Endothelial cell (in vitro differentiated cells): ENCODE measurements around the gene TMEM82. TPM values are rescaled to one million over a fixed set of nuclear protein-coding genes. Genes with fewer than 3 reads are reported as not detected.
A peak's percentile ranks its signal among the peaks of the same experiment; 100 is the strongest.

Experiments used
- DNase-seq: peaks from one replicate; pipeline ENCODE4 v3.0.0; 2021; ENCODE audit warnings: low spot score
- H3K27ac Mint-ChIP-seq: one replicate; pipeline ENCODE4 v1.8.0; 2021; ENCODE audit warnings: mixed read lengths, inconsistent platforms; ENCODE audit not compliant: unreplicated experiment
- H3K27me3 Mint-ChIP-seq: one replicate; pipeline ENCODE4 v1.8.0; 2021; ENCODE audit warnings: mild to moderate bottlenecking, moderate library complexity, mixed read lengths, inconsistent platforms; ENCODE audit not compliant: unreplicated experiment
- H3K36me3 Mint-ChIP-seq: one replicate; pipeline ENCODE4 v1.8.0; 2021; ENCODE audit warnings: mild to moderate bottlenecking, low read depth, mixed read lengths, inconsistent platforms; ENCODE audit not compliant: unreplicated experiment
- H3K4me1 Mint-ChIP-seq: one replicate; pipeline ENCODE4 v1.8.0; 2021; ENCODE audit warnings: mild to moderate bottlenecking, mixed read lengths, inconsistent platforms; ENCODE audit not compliant: unreplicated experiment
- H3K4me3 Mint-ChIP-seq: one replicate; pipeline ENCODE4 v1.8.0; 2021; ENCODE audit warnings: mild to moderate bottlenecking, mixed read lengths, inconsistent platforms; ENCODE audit not compliant: unreplicated experiment
- H3K9me3 Mint-ChIP-seq: one replicate; pipeline ENCODE4 v1.8.0; 2021; ENCODE audit warnings: mixed read lengths, inconsistent platforms; ENCODE audit not compliant: unreplicated experiment
- CTCF ChIP-seq: fragments of 200-600 bp; sonication (generic); IDR thresholded peaks from one replicate; pipeline ENCODE4 v1.5.0; 2021; ENCODE audit warnings: antibody characterized with exemption; ENCODE audit not compliant: unreplicated experiment
- total RNA-seq: library from RNA; stranded (reverse); fragmentation: NEBNext Ultra II Directional; extraction: Animal tissue kit (Norgen Biotek cat#: 25700); gene quantifications from one replicate; pipeline ENCODE4 v1.2.1, GENCODE V29; 2021; ENCODE audit not compliant: unreplicated experiment

Gene TMEM82
- total RNA-seq, 1 donor from 2014 or later = not detected

- H3K9me3 Mint-ChIP-seq = no peaks in the 10 kb centered on the region
- peaks cover 23% of the 10 kb centered on the region for H3K36me3 Mint-ChIP-seq
- no peak for TF ChIP-seq CTCF
- H3K27ac Mint-ChIP-seq = no peak overlapping the region
- H3K4me1 Mint-ChIP-seq = peaks cover 7% of the 10 kb centered on the region
- peaks cover 5% of the 10 kb centered on the region for H3K27me3 Mint-ChIP-seq
- no peak overlapping the region for H3K4me3 Mint-ChIP-seq
- no peak for DNase-seq
Measured at GRCh38 chr1:15723631-15724246, 18.6 kb upstream of the TMEM82 start.

- no peak for TF ChIP-seq CTCF
- no peak overlapping the region for H3K27ac Mint-ChIP-seq
- DNase-seq = no peak
- peaks cover 32% of the 10 kb centered on the region for H3K36me3 Mint-ChIP-seq
- no peaks in the 10 kb centered on the region for H3K9me3 Mint-ChIP-seq
- peaks cover 5% of the 10 kb centered on the region for H3K27me3 Mint-ChIP-seq
- H3K4me3 Mint-ChIP-seq = no peak overlapping the region
- H3K4me1 Mint-ChIP-seq = peaks cover 7% of the 10 kb centered on the region
Measured at GRCh38 chr1:15724949-15725880, 17.1 kb upstream of the TMEM82 start.

GRCh38 chr1:15726508-15726907, 15.8 kb upstream of the TMEM82 start:
- no peak for DNase-seq
- no peak for TF ChIP-seq CTCF
- Mint-ChIP-seq H3K9me3 (no peaks in the 10 kb centered on the region), H3K4me1 (no peaks in the 10 kb centered on the region), H3K4me3 (no peak overlapping the region), H3K27ac (no peak overlapping the region), H3K36me3 (peaks cover 32% of the 10 kb centered on the region), H3K27me3 (peaks cover 5% of the 10 kb centered on the region)

GRCh38 chr1:15727021-15727420, 15.3 kb upstream of the TMEM82 start:
- Mint-ChIP-seq H3K27ac (no peak overlapping the region), H3K4me1 (no peaks in the 10 kb centered on the region), H3K27me3 (peaks cover 6% of the 10 kb centered on the region), H3K36me3 (peaks cover 32% of the 10 kb centered on the region), H3K4me3 (no peak overlapping the region), H3K9me3 (no peaks in the 10 kb centered on the region)
- DNase-seq = no peak
- TF ChIP-seq CTCF = no peak

GRCh38 chr1:15727424-15727823, 14.9 kb upstream of the TMEM82 start:
- no peak for TF ChIP-seq CTCF
- H3K27ac Mint-ChIP-seq = peak overlapping the region; percentile 48

More at GRCh38 chr1:15727424-15727823, 14.9 kb upstream of the TMEM82 start:
- Mint-ChIP-seq H3K36me3 (peaks cover 34% of the 10 kb centered on the region), H3K9me3 (no peaks in the 10 kb centered on the region), H3K27me3 (peaks cover 6% of the 10 kb centered on the region), H3K4me1 (no peaks in the 10 kb centered on the region), H3K4me3 (peak overlapping the region; percentile 37)
- DNase-seq = no peak
